Erythroblast (primary cell): Measurements from ENCODE around the gene LYPD4.
"Not testable (repeated sequence)": the region's sequence is repeated elsewhere in the genome, so short reads cannot be mapped to it uniquely, and the experiment has no call there.

ENCODE experiments used
- DNase-seq, 2 experiments: peaks; one replicate each; lab custom pipeline; 2025; lab: John Stamatoyannopoulos, UW
- GATA1 ChIP-seq: IDR thresholded peaks from 2 replicates; pipeline ENCODE4 v1.6.1; 2011; ENCODE audit warnings: low read depth, mild to moderate bottlenecking, control low read depth, low read length, moderate library complexity
- POLR2A ChIP-seq: IDR thresholded peaks from 2 replicates; pipeline ENCODE4 v1.6.1; 2011; ENCODE audit warnings: mild to moderate bottlenecking, low read length

The LYPD4 gene

GRCh38 chr19:41880329-41880708, 35.8 kb upstream of the LYPD4 start:
- DNase-seq, result no peak
- TF ChIP-seq POLR2A (no peak), GATA1 (no peak)

GRCh38 chr19:41879670-41880328, 35.3 kb upstream of the LYPD4 start:
- no peak for DNase-seq
- TF ChIP-seq POLR2A (no peak), GATA1 (no peak)

- no peak for TF ChIP-seq GATA1
- no peak for TF ChIP-seq POLR2A
- DNase-seq, result no peak
Observed at GRCh38 chr19:41879080-41879479, 34.6 kb upstream of the LYPD4 start.

- no peak for DNase-seq
- TF ChIP-seq GATA1 (no peak), POLR2A (no peak)
Observed at GRCh38 chr19:41877916-41878905, 33.7 kb upstream of the LYPD4 start.

- TF ChIP-seq GATA1, result no peak
- no peak for TF ChIP-seq POLR2A
- DNase-seq, result no peak
Observed at GRCh38 chr19:41876847-41877832, 32.7 kb upstream of the LYPD4 start, which contains the start of gene CD79A. Gene CD79A (plus strand): TSS chr19:41877279. CDS start chr19:41877305, 26 bp downstream.

- not testable (repeated sequence) for DNase-seq
Observed at GRCh38 chr19:41875973-41876372, 31.5 kb upstream of the LYPD4 start.

- TF ChIP-seq POLR2A, result peak; percentile 56
- no peak for TF ChIP-seq GATA1
- DNase-seq, result peak; percentile 56 to 58
Observed at GRCh38 chr19:41872775-41873647, 28.5 kb upstream of the LYPD4 start.

GRCh38 chr19:41872384-41872774, 27.9 kb upstream of the LYPD4 start:
- DNase-seq, result no peak
- no peak for TF ChIP-seq GATA1
- TF ChIP-seq POLR2A, result no peak

GRCh38 chr19:41871573-41872383, 27.3 kb upstream of the LYPD4 start:
- no peak for DNase-seq
- TF ChIP-seq GATA1, result no peak
- peak; percentile 32 for TF ChIP-seq POLR2A

- TF ChIP-seq POLR2A, result no peak
- no peak for TF ChIP-seq GATA1
- DNase-seq, result peak in 1 of 2 experiments; percentile 38
Observed at GRCh38 chr19:41870401-41870873, 26.0 kb upstream of the LYPD4 start.

- no peak for DNase-seq
- no peak for TF ChIP-seq POLR2A
- TF ChIP-seq GATA1, result no peak
Observed at GRCh38 chr19:41869374-41869955, 25.0 kb upstream of the LYPD4 start.
